Measurements from ENCODE around the gene BAHCC1. TPM values are rescaled to one million over a fixed set of nuclear protein-coding genes. Genes with fewer than 3 reads are reported as not detected.

BAHCC1 gene
- total and polyA plus RNA-seq, 9 of the 15 experiments (the other 6 are each of a cell fraction or from before 2014, with no cell fraction given): 0.14 to 26.9 (median 5.0) TPM

DNA sequence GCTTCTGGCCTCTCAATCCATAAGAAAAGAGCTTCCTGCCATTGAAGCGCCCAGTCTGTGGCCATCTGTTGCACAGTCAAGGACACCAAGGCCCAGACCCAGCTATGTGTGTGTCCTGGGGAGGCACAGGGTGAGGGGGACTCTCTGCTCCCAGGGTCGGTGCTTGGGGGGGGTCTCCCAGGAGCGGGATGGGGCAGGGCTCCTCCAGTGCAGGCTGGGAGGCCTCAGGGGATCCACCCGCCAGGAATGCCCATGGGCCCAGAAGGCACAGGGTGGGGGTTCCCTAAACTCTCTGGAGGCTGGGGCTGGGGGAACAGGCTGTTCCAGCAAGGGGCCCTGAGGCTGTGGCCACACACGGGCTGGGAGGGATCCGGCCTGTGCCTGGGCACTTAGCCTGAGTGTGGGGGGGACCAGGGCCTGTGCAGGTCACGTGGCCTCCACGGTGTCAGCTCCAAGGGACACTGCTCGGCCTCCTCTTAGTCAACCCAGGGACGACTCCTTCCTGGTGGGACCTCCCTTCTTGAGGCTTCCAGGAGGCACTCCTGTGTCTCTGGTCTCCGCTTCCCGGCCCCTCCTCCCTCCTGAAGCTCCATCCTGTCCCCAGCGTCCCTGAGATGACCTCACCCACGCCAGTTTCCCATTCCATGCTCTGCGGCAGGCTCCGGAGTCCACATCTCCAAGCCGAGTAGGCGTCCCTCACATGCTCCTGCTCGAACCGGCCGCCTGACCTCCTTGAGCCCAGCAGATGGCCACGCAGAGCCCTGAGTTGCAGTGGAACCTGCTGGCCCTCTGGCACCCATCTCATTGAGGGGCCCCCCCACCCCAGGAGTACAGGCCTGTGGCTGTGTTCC is 23.1 kb upstream of the BAHCC1 start (continued):
- TF ChIP-seq, protein P1, sequence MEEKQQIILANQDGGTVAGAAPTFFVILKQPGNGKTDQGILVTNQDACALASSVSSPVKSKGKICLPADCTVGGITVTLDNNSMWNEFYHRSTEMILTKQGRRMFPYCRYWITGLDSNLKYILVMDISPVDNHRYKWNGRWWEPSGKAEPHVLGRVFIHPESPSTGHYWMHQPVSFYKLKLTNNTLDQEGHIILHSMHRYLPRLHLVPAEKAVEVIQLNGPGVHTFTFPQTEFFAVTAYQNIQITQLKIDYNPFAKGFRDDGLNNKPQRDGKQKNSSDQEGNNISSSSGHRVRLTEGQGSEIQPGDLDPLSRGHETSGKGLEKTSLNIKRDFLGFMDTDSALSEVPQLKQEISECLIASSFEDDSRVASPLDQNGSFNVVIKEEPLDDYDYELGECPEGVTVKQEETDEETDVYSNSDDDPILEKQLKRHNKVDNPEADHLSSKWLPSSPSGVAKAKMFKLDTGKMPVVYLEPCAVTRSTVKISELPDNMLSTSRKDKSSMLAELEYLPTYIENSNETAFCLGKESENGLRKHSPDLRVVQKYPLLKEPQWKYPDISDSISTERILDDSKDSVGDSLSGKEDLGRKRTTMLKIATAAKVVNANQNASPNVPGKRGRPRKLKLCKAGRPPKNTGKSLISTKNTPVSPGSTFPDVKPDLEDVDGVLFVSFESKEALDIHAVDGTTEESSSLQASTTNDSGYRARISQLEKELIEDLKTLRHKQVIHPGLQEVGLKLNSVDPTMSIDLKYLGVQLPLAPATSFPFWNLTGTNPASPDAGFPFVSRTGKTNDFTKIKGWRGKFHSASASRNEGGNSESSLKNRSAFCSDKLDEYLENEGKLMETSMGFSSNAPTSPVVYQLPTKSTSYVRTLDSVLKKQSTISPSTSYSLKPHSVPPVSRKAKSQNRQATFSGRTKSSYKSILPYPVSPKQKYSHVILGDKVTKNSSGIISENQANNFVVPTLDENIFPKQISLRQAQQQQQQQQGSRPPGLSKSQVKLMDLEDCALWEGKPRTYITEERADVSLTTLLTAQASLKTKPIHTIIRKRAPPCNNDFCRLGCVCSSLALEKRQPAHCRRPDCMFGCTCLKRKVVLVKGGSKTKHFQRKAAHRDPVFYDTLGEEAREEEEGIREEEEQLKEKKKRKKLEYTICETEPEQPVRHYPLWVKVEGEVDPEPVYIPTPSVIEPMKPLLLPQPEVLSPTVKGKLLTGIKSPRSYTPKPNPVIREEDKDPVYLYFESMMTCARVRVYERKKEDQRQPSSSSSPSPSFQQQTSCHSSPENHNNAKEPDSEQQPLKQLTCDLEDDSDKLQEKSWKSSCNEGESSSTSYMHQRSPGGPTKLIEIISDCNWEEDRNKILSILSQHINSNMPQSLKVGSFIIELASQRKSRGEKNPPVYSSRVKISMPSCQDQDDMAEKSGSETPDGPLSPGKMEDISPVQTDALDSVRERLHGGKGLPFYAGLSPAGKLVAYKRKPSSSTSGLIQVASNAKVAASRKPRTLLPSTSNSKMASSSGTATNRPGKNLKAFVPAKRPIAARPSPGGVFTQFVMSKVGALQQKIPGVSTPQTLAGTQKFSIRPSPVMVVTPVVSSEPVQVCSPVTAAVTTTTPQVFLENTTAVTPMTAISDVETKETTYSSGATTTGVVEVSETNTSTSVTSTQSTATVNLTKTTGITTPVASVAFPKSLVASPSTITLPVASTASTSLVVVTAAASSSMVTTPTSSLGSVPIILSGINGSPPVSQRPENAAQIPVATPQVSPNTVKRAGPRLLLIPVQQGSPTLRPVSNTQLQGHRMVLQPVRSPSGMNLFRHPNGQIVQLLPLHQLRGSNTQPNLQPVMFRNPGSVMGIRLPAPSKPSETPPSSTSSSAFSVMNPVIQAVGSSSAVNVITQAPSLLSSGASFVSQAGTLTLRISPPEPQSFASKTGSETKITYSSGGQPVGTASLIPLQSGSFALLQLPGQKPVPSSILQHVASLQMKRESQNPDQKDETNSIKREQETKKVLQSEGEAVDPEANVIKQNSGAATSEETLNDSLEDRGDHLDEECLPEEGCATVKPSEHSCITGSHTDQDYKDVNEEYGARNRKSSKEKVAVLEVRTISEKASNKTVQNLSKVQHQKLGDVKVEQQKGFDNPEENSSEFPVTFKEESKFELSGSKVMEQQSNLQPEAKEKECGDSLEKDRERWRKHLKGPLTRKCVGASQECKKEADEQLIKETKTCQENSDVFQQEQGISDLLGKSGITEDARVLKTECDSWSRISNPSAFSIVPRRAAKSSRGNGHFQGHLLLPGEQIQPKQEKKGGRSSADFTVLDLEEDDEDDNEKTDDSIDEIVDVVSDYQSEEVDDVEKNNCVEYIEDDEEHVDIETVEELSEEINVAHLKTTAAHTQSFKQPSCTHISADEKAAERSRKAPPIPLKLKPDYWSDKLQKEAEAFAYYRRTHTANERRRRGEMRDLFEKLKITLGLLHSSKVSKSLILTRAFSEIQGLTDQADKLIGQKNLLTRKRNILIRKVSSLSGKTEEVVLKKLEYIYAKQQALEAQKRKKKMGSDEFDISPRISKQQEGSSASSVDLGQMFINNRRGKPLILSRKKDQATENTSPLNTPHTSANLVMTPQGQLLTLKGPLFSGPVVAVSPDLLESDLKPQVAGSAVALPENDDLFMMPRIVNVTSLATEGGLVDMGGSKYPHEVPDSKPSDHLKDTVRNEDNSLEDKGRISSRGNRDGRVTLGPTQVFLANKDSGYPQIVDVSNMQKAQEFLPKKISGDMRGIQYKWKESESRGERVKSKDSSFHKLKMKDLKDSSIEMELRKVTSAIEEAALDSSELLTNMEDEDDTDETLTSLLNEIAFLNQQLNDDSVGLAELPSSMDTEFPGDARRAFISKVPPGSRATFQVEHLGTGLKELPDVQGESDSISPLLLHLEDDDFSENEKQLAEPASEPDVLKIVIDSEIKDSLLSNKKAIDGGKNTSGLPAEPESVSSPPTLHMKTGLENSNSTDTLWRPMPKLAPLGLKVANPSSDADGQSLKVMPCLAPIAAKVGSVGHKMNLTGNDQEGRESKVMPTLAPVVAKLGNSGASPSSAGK (IDR thresholded peaks at IDR 0.05): 0 out of 2 replicates have a peak, but pooled peaks have one; percentile 29
- TF ChIP-seq, protein P2, sequence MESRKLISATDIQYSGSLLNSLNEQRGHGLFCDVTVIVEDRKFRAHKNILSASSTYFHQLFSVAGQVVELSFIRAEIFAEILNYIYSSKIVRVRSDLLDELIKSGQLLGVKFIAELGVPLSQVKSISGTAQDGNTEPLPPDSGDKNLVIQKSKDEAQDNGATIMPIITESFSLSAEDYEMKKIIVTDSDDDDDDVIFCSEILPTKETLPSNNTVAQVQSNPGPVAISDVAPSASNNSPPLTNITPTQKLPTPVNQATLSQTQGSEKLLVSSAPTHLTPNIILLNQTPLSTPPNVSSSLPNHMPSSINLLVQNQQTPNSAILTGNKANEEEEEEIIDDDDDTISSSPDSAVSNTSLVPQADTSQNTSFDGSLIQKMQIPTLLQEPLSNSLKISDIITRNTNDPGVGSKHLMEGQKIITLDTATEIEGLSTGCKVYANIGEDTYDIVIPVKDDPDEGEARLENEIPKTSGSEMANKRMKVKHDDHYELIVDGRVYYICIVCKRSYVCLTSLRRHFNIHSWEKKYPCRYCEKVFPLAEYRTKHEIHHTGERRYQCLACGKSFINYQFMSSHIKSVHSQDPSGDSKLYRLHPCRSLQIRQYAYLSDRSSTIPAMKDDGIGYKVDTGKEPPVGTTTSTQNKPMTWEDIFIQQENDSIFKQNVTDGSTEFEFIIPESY (CRISPR knock-in tag; IDR thresholded peaks at IDR 0.05): 0 out of 2 replicates have a peak, but pooled peaks have one; percentile 48
- TF ChIP-seq, protein P3, sequence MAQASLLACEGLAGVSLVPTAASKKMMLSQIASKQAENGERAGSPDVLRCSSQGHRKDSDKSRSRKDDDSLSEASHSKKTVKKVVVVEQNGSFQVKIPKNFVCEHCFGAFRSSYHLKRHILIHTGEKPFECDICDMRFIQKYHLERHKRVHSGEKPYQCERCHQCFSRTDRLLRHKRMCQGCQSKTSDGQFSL (CRISPR knock-in tag; IDR thresholded peaks at IDR 0.05): peak; percentile 81
- TF ChIP-seq, protein P3 (tag; IDR thresholded peaks at IDR 0.05): peak in 1 of 2 experiments; percentile 63; a peak in 1 of 4 replicates
- TF ChIP-seq, protein P4, sequence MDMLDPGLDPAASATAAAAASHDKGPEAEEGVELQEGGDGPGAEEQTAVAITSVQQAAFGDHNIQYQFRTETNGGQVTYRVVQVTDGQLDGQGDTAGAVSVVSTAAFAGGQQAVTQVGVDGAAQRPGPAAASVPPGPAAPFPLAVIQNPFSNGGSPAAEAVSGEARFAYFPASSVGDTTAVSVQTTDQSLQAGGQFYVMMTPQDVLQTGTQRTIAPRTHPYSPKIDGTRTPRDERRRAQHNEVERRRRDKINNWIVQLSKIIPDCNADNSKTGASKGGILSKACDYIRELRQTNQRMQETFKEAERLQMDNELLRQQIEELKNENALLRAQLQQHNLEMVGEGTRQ (CRISPR knock-in tag; IDR thresholded peaks at IDR 0.05): peak; percentile 48
